Activated CD8-positive, alpha-beta memory T cell treated with anti-CD3 and anti-CD28 coated beads for 24 hours (primary cell): Measurements from ENCODE around the gene EFCAB3.
"Not testable (repeated sequence)": the region's sequence is repeated elsewhere in the genome, so short reads cannot be mapped to it uniquely, and the experiment has no call there.

ENCODE experiments used
- DNase-seq: peaks from one replicate; pipeline ENCODE4 v3.0.0-alpha.2; 2020

Gene EFCAB3

DNA sequence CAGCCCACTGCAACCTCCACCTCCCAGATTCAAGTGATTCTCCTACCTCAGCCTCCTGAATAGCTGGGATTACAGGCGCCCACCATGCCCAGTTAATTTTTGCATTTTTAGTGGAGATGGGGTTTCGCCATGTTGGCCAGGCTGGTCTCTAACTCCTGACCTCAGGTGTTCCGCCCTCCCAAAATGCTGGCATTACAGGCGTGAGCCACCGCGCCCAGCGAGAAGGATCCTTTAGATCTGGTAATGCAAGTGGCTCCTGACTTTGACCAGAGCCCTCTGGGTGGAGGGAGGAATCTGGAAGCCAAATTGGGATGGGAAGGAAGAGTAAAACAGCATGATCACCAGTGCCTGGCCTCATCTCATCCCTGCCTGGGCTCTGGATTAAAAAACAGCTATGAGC is 84.9 kb downstream of the EFCAB3 start:
- DNase-seq, result not testable (repeated sequence)
